ENCODE measurements around the gene GRN.

- TF ChIP-seq CTCF (IDR thresholded peaks at IDR 0.05; ENCODE audit: low read depth, low read length, poor library complexity, severe bottlenecking) (no peak), EZH2phosphoT487 (IDR thresholded peaks at IDR 0.05; ENCODE audit: borderline replicate concordance, low read length) (no peak)
Observed at GRCh38 chr17:44381810-44382305, 36.8 kb downstream of the GRN start.
